Body of pancreas (tissue), 4 donors: Measurements from ENCODE around the gene UCK1. TPM values are rescaled to one million over a fixed set of nuclear protein-coding genes. Genes with fewer than 3 reads are reported as not detected.
A peak's percentile ranks its signal among the peaks of the same experiment; 100 is the strongest.

Experiments used
- ATAC-seq: fragments of 150-250 bp; one replicate; pipeline ENCODE4 v1.9.1; 2016
- DNase-seq, 4 donors: peaks; one replicate each; pipeline ENCODE4 v3.0.0-alpha.2; 2019
- H3K27ac ChIP-seq, 4 donors: fragments of 200-600 bp; sonication (generic); 1 replicate in 3 of 4; 2 replicates in 1 of 4; pipeline versions ENCODE4 v1.5.1 to v1.6.1; 2016 to 2019; ENCODE audit warnings: mild to moderate bottlenecking in 1 of 4, mixed read lengths in 1 of 4, moderate library complexity in 1 of 4
- H3K27me3 ChIP-seq, 2 donors: fragments of 200-600 bp; sonication (generic); one replicate each; pipeline ENCODE4 v1.6.0; 2016; ENCODE audit warnings: mild to moderate bottlenecking in 1 of 2
- H3K36me3 ChIP-seq, 2 donors: fragments of 200-600 bp; sonication (generic); replicated peaks in 1 of 2; 2 replicates each; pipeline ENCODE4 v1.5.1; 2016; ENCODE audit warnings: low read depth in 2 of 2; ENCODE audit not compliant: insufficient read depth in 1 of 2
- H3K4me1 ChIP-seq: fragments of 200-600 bp; sonication (generic); one replicate; pipeline ENCODE4 v1.6.0; 2016
- H3K4me3 ChIP-seq, 2 donors: fragments of 200-600 bp; sonication (generic); 1 replicate in 1 of 2; 2 replicates in 1 of 2; pipeline ENCODE4 v1.5.1; 2016 to 2019
- H3K9me3 ChIP-seq, 3 donors: fragments of 200-600 bp; sonication (generic); 1 replicate in 2 of 3; 2 replicates in 1 of 3; pipeline ENCODE4 v1.5.1; 2016
- POLR2A ChIP-seq, 3 donors: fragments of 450-650 bp; IDR thresholded peaks; one replicate each; pipeline ENCODE4 v1.6.1; 2016; ENCODE audit warnings: antibody characterized with exemption in 3 of 3, mild to moderate bottlenecking in 2 of 3
- WGBS, 2 donors: methylation state at CpG; one replicate each; pipeline ENCODE4 v1.1.5; 2017; 5-methylcytosine and 5-hydroxymethylcytosine counted together
- intact Hi-C: fragments of 100-400 bp; cut with DNase I; formaldehyde crosslinking; loops from one replicate; pipeline ENCODE4 v1.15.1; 2023
- total RNA-seq, 2 donors: library from RNA; depleted of rRNA; stranded (reverse); fragments of >200 nt; gene quantifications; one replicate each; pipeline ENCODE4 v1.1.0, GENCODE V29; 2016
- TF ChIP-seq, protein P1 (sequence below), 7 experiments: fragments of 450-650 bp in 4 of 7; fragments of 200-600 bp in 3 of 7; sonication (generic) in 3 of 7; IDR thresholded peaks; one replicate each; pipeline ENCODE4 v1.5.1; 2016 to 2019; ENCODE audit warnings: antibody characterized with exemption in 7 of 7

UCK1 gene
- total RNA-seq, 2 donors from 2014 or later, result 16.5 to 37.1 TPM

DNA sequence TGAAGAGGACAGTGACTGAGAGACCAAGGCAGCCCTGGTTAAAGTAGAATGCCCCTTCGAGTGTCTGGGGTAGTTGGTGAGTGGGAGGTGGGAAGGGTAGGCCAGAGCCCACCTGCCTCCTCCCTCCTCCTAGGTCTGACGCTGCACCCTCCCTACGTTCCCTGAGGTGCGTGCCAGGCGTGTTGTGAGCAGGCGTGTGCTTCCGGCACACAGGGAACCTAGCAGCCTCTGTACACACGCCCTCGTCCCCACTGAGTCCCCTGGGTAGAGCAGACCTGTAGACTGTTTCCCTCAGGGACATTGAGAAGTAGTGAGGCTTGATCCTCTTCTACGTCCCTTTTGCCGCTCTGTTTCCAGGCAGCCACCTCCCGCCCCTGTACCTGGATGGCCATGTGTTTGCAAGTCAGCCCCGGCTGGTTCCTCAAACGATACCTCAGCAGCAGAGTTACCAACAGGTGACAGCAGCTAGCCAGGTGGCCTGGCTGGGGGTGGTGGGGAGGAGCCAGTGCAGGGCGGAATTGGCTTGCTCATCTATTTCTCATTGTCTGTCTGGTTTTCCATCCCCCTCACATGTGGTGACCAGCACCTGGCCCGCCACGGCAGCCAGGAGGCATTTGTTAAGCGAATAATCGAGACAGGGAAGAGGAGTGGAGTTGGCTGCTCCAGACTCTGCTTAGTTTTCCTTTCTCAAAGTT lies 45.2 kb downstream of the UCK1 start:
- DNase-seq (peak in 3 of 4 donors; percentile 35 to 43 (median 39)), ATAC-seq (no peak)
- intact Hi-C loops, result no loop called here
- WGBS, 2 donors, result 84 to 85% methylated on average over 16 to 19 of the region's 19 CpGs
- Histone ChIP-seq H3K36me3 (peaks cover 27 to 74% of the 10 kb centered on the region in 2 donors), H3K9me3 (no peaks in the 10 kb centered on the region), H3K4me3 (no peak overlapping the region), H3K27me3 (no peaks in the 10 kb centered on the region), H3K27ac (no peak overlapping the region), H3K4me1 (no peaks in the 10 kb centered on the region)
- TF ChIP-seq, protein P1, sequence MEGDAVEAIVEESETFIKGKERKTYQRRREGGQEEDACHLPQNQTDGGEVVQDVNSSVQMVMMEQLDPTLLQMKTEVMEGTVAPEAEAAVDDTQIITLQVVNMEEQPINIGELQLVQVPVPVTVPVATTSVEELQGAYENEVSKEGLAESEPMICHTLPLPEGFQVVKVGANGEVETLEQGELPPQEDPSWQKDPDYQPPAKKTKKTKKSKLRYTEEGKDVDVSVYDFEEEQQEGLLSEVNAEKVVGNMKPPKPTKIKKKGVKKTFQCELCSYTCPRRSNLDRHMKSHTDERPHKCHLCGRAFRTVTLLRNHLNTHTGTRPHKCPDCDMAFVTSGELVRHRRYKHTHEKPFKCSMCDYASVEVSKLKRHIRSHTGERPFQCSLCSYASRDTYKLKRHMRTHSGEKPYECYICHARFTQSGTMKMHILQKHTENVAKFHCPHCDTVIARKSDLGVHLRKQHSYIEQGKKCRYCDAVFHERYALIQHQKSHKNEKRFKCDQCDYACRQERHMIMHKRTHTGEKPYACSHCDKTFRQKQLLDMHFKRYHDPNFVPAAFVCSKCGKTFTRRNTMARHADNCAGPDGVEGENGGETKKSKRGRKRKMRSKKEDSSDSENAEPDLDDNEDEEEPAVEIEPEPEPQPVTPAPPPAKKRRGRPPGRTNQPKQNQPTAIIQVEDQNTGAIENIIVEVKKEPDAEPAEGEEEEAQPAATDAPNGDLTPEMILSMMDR (IDR thresholded peaks at IDR 0.05), result no peak
- TF ChIP-seq POLR2A (IDR thresholded peaks at IDR 0.05), result no peak

GRCh38 chr9:131485206-131485605 lies 45.9 kb downstream of the UCK1 start:
- WGBS, 2 donors, result 89 to 90% methylated on average over 5 to 12 of the region's 12 CpGs
- no peaks in the 10 kb centered on the region for H3K9me3 ChIP-seq
- intact Hi-C loops, result no loop called here
- no peak overlapping the region for H3K27ac ChIP-seq
- no peak for DNase-seq
- no peak overlapping the region for H3K4me3 ChIP-seq
- no peaks in the 10 kb centered on the region for H3K27me3 ChIP-seq
- TF ChIP-seq POLR2A (IDR thresholded peaks at IDR 0.05), result no peak
- TF ChIP-seq, protein P1 (IDR thresholded peaks at IDR 0.05), result no peak
- peaks cover 27 to 68% of the 10 kb centered on the region in 2 donors for H3K36me3 ChIP-seq
- no peaks in the 10 kb centered on the region for H3K4me1 ChIP-seq
- no peak for ATAC-seq

- Histone ChIP-seq H3K4me3 (no peak overlapping the region), H3K27ac (no peak overlapping the region), H3K4me1 (no peaks in the 10 kb centered on the region), H3K36me3 (peaks cover 27 to 65% of the 10 kb centered on the region in 2 donors), H3K27me3 (no peaks in the 10 kb centered on the region), H3K9me3 (no peaks in the 10 kb centered on the region)
- 92 to 93% methylated on average over 7 to 15 of the region's 15 CpGs for WGBS, 2 donors
- no peak for ATAC-seq
- intact Hi-C loops, result no loop called here
- TF ChIP-seq, protein P1 (IDR thresholded peaks at IDR 0.05), result no peak
- TF ChIP-seq POLR2A (IDR thresholded peaks at IDR 0.05), result no peak
- no peak for DNase-seq
Measured at GRCh38 chr9:131484560-131485185, 46.4 kb downstream of the UCK1 start.

GRCh38 chr9:131484051-131484445 lies 47.0 kb downstream of the UCK1 start:
- peaks cover 32 to 70% of the 10 kb centered on the region in 2 donors for H3K36me3 ChIP-seq

More at GRCh38 chr9:131484051-131484445, 47.0 kb downstream of the UCK1 start:
- WGBS, 2 donors, result 93 to 94% methylated on average over 6 to 7 of the region's 7 CpGs
- ATAC-seq (no peak), DNase-seq (no peak)
- Histone ChIP-seq H3K27me3 (no peaks in the 10 kb centered on the region), H3K27ac (no peak overlapping the region), H3K4me3 (no peak overlapping the region), H3K9me3 (no peaks in the 10 kb centered on the region), H3K4me1 (no peaks in the 10 kb centered on the region)
- TF ChIP-seq, protein P1 (IDR thresholded peaks at IDR 0.05), result no peak
- no peak for TF ChIP-seq POLR2A (IDR thresholded peaks at IDR 0.05)
- intact Hi-C loops, result no loop called here
